Measurements from ENCODE around the gene CPN1.
"Not testable (repeated sequence)": the region's sequence is repeated elsewhere in the genome, so short reads cannot be mapped to it uniquely, and the experiment has no call there.

Gene CPN1

GRCh38 chr10:100020142-100020885, 61.4 kb downstream of the CPN1 start:
- peak; percentile 28 for TF ChIP-seq CTCF (IDR thresholded peaks at IDR 0.05; ENCODE audit: extremely low read depth, insufficient read depth, missing control alignments)
- in situ Hi-C loops (cut with MboI; ENCODE audit: low pct_unique_long_range_greater_than_20kb, low sequenced_read_pairs, unreplicated experiment): no loop called here
- DNase-seq (ENCODE audit: low spot score): peak; percentile 72

- in situ Hi-C loops (cut with MboI; ENCODE audit: low pct_unique_long_range_greater_than_20kb, low sequenced_read_pairs, unreplicated experiment): no loop called here
- no peak for TF ChIP-seq CTCF (IDR thresholded peaks at IDR 0.05; ENCODE audit: extremely low read depth, insufficient read depth, missing control alignments)
- DNase-seq (ENCODE audit: low spot score): no peak
These were observed 61.9 kb downstream of the CPN1 start for GRCh38 chr10:100019787-100020141.

- no peak for TF ChIP-seq CTCF (IDR thresholded peaks at IDR 0.05; ENCODE audit: extremely low read depth, insufficient read depth, missing control alignments)
- DNase-seq (ENCODE audit: low spot score): peak; percentile 76
- in situ Hi-C loops (cut with MboI; ENCODE audit: low pct_unique_long_range_greater_than_20kb, low sequenced_read_pairs, unreplicated experiment): no loop called here
These were observed 67.5 kb downstream of the CPN1 start for GRCh38 chr10:100014071-100014762.

GRCh38 chr10:100013621-100014020, 68.0 kb downstream of the CPN1 start:
- in situ Hi-C loops (cut with MboI; ENCODE audit: low pct_unique_long_range_greater_than_20kb, low sequenced_read_pairs, unreplicated experiment): no loop called here
- no peak for DNase-seq (ENCODE audit: low spot score)
- TF ChIP-seq CTCF (IDR thresholded peaks at IDR 0.05; ENCODE audit: extremely low read depth, insufficient read depth, missing control alignments): no peak

- in situ Hi-C loops (cut with MboI; ENCODE audit: low pct_unique_long_range_greater_than_20kb, low sequenced_read_pairs, unreplicated experiment); DNase-seq (ENCODE audit: low spot score): not testable (repeated sequence)
These were observed 69.8 kb downstream of the CPN1 start for GRCh38 chr10:100011906-100012305.

GRCh38 chr10:100009793-100010676, 71.6 kb downstream of the CPN1 start, which contains the start of gene DNMBP:
Gene DNMBP, minus strand, starts transcription at chr10:100009947. Its CDS starts 37,823 bp downstream, at chr10:99972124.
- in situ Hi-C loops (cut with MboI; ENCODE audit: low pct_unique_long_range_greater_than_20kb, low sequenced_read_pairs, unreplicated experiment): no loop called here
- DNase-seq (ENCODE audit: low spot score): peak; percentile 95
- TF ChIP-seq CTCF (IDR thresholded peaks at IDR 0.05; ENCODE audit: extremely low read depth, insufficient read depth, missing control alignments): peak; percentile 94

All from GM13977 (cell line).